Measurements from ENCODE around the gene MMP1. TPM values are rescaled to one million over a fixed set of nuclear protein-coding genes. Genes with fewer than 3 reads are reported as not detected.

Gene MMP1
- polyA plus RNA-seq (ENCODE audit: insufficient read length in 4 of 4), result under 1 TPM; 0.08 to 0.35 (median 0.22) TPM

GRCh38 chr11:102798012-102798746, at the start of gene MMP1:
Gene MMP1, minus strand, starts transcription at chr11:102798160. Its CDS starts 68 bp downstream, at chr11:102798092.
- no peak for DNase-seq (ENCODE audit: low read depth in 4 of 4, low spot score in 2 of 4)

DNA sequence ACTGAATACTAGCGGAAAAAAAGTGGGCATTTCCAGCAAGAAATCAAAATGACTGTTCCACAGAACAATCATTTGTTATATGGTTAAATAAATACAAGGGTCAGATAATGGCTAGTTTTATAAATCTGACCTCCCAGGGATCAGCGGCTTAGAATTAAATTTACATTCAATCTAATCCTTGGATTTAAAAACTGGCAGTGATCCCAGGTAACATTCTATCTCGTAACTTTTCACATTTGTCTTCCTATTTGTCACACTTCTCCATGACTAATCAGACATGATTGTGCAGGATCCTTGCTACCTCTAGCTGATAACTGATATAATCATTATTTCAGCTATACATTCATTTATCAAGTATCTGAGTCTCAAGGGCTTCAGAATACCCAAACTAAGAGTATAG, 48.3 kb upstream of the MMP1 start:
- DNase-seq (ENCODE audit: low read depth in 4 of 4, low spot score in 2 of 4), result no peak

GRCh38 chr11:102843489-102843888, 45.5 kb upstream of the MMP1 start, which contains the start of gene MMP3:
Gene MMP3, minus strand, starts transcription at chr11:102843609. Its CDS starts 63 bp downstream, at chr11:102843546.
- DNase-seq (ENCODE audit: low read depth in 4 of 4, low spot score in 2 of 4), result no peak

GRCh38 chr11:102842930-102843329, 45.0 kb upstream of the MMP1 start:
- DNase-seq (ENCODE audit: low read depth in 4 of 4, low spot score in 2 of 4), result no peak

- no peak for DNase-seq (ENCODE audit: low read depth in 4 of 4, low spot score in 2 of 4)
Observed at GRCh38 chr11:102840018-102840417, 42.1 kb upstream of the MMP1 start.

- no peak for DNase-seq (ENCODE audit: low read depth in 4 of 4, low spot score in 2 of 4)
Observed at GRCh38 chr11:102837646-102838045, 39.7 kb upstream of the MMP1 start.

DNA sequence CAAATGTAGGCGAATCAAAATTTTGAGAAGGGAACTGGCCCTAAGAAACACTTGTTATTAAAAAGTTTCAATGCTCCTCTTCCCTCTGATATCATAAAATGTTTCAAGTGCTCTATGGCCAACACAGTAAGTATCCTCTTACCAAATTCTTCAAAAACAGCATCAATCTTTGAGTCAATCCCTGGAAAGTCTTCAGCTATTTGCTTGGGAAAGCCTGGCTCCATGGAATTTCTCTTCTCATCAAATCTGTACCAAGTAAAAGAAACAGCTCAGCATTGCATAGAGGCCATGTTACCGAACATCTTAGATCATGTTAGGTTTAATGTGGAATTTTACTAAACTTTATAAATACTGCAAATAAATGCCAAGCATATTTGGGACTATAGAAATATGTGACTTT, 39.2 kb upstream of the MMP1 start:
- no peak for DNase-seq (ENCODE audit: low read depth in 4 of 4, low spot score in 2 of 4)

GRCh38 chr11:102836290-102836875, 38.4 kb upstream of the MMP1 start:
- no peak for DNase-seq (ENCODE audit: low read depth in 4 of 4, low spot score in 2 of 4)

GRCh38 chr11:102833731-102834130, 35.8 kb upstream of the MMP1 start:
- no peak for DNase-seq (ENCODE audit: low read depth in 4 of 4, low spot score in 2 of 4)

DNA sequence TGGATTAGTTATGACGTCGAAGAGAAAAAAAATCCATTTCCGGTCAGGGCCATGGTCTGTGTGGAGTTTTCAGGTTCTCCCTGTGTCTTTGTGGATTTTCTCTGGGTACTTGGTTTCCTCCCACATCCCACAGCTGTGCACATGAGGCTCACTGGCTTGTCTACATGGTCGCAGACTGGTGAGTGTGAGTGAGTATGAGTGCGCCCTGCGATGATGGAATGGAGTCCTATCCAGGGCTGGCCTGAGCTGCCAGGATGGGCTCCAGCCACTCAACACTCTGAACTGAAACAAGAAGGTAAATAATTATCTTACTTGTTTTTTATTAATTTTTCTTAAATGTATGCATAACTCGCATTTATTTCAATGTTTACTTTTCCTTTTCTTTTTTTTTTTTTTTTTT, 34.7 kb upstream of the MMP1 start:
- no peak for DNase-seq (ENCODE audit: low read depth in 4 of 4, low spot score in 2 of 4)

GRCh38 chr11:102831489-102832440, 33.8 kb upstream of the MMP1 start:
- DNase-seq (ENCODE audit: low read depth in 4 of 4, low spot score in 2 of 4), result peak in 2 of 4 donors; percentile 9 to 37

GRCh38 chr11:102831128-102831488, 33.1 kb upstream of the MMP1 start:
- DNase-seq (ENCODE audit: low read depth in 4 of 4, low spot score in 2 of 4), result no peak

DNA sequence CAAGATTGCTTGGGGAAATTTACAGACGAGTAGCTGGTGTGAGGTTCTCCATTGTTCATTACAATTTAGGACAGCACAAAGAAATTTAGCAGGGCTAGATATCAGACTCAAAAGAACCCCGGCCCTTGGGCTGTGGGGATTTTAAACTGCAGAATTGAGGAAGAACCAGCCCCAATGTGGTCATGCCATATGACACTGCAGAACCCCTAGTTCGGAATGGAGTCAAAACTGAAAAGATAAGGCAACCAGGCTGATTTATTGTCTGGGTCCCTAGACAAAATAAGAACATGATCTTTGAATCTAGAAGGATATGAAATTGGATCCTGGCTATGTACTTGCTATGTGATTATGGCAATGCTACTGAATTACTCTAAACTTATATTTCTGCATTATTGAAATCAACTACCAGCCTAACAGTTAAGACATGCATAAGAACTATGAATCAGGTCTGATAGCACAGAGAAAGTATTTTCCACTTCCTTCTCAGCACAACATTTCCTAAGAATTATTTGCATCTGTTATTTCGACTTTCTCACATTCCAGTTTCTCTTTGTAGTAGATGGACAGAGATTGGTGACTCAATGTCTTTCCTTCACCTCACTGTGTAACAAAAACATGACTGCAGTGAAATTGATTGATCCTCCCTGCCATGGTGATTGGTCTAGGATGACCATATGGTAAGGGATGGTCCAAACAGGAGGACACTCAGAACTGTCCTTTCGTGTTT, 32.2 kb upstream of the MMP1 start:
- DNase-seq (ENCODE audit: low read depth in 4 of 4, low spot score in 2 of 4), result no peak

- no peak for DNase-seq (ENCODE audit: low read depth in 4 of 4, low spot score in 2 of 4)
Observed at GRCh38 chr11:102829316-102830000, 31.5 kb upstream of the MMP1 start.

DNA sequence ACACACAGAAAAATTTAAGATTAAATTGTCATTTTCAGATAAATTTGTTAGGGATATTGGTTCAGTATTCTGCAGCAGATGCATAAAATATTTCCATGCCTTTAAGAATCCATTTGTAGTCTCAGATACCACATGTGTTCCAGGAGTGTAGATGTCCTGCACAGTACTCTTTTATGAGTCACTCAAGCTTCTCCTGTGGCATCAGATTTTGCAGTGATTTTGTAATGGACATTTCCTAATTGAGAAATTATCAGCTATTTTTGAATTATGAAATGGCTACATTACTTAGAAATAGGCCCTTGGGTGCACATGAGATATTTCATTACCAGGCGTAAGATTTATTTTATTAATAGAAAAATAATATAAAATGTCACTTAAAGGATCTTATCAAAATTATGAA, 26.6 kb upstream of the MMP1 start:
- no peak for DNase-seq (ENCODE audit: low read depth in 4 of 4, low spot score in 2 of 4)

DNA sequence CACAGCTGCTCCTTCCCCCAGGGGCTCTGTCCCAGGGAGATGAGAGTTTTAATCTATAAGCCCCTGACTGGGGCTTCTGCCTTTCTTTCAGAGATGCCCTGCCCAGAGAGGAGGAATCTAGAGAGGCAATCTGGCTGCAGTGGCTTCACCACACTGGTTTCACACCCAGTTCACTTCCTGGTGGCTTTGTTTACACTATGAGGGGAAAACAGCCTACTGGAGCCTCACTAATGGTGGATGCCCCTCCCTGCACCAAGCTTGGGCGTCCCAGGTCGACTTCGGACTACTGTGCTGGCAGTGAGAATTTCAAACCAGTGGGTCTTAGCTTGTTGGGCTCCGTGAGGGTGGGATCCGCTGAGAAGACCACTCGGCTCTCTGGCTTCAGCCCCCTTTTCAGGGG, 21.5 kb upstream of the MMP1 start:
- DNase-seq (ENCODE audit: low read depth in 4 of 4, low spot score in 2 of 4), result no peak

- DNase-seq (ENCODE audit: low read depth in 4 of 4, low spot score in 2 of 4), result no peak
Observed at GRCh38 chr11:102813484-102813883, 15.5 kb upstream of the MMP1 start.

DNA sequence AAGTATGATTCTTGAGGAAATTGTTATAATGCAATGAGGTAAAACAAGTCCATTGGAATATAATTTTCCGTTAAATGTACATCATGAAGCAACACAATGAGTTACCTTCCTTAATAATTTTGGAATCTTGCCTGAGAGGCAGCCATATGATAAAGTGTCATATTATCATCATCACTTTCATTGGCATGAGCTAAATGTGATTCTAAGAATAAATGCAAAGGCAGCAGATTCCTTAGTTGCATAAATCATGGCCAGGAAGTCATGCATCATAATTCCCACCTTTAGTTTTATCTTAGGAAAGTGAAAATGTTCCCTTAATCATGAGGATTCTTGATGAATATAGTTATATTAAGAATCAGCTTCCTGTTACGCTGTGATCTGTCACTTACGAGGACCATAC, 14.2 kb upstream of the MMP1 start:
- DNase-seq (ENCODE audit: low read depth in 4 of 4, low spot score in 2 of 4), result no peak

GRCh38 chr11:102810950-102811660, 13.1 kb upstream of the MMP1 start:
- no peak for DNase-seq (ENCODE audit: low read depth in 4 of 4, low spot score in 2 of 4)
